HG03457 (cell line): ENCODE data around the gene ANKRD23.
"Not testable (repeated sequence)": the region's sequence is repeated elsewhere in the genome, so short reads cannot be mapped to it uniquely, and the experiment has no call there.

ENCODE experiments used
- ATAC-seq: cut with Tn5 transposase; IDR thresholded peaks from one replicate; pipeline ENCODE4 v1.9.1; 2021; ENCODE audit warnings: moderate number of reproducible peaks; ENCODE audit not compliant: unreplicated experiment

The ANKRD23 gene

DNA sequence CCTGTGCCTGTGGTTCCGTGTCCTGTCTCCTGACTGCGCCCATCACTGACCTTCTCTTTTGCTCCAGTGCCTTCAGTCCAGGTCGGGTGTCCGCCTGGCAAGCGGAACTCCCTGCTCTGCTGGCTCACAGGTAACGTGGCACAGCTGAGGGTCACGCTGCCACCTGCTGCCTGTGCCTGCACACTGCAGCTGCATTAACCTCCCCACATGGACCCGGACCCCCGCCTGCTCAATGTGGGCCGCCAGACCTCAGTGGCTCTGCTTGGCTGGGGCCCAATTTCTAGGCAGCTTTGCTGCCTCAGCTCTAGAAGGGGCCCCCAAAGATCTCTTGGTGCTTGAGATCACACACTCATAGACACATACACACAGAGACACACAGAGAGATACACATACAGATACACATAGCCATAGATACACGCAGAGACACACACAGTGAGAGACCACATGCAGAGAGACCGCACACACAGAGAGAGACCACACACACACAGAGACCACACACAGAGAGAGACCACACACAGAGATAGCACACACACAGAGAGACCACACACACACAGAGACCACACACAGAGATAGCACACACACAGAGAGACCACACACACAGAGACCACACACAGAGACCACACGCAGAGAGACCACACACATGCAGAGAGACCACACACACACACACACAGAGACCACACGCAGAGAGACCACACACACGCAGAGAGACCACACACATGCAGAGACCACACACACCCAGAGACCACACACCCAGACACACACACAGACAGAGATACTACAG is 42.6 kb downstream of the ANKRD23 start:
- ATAC-seq, result no peak

DNA sequence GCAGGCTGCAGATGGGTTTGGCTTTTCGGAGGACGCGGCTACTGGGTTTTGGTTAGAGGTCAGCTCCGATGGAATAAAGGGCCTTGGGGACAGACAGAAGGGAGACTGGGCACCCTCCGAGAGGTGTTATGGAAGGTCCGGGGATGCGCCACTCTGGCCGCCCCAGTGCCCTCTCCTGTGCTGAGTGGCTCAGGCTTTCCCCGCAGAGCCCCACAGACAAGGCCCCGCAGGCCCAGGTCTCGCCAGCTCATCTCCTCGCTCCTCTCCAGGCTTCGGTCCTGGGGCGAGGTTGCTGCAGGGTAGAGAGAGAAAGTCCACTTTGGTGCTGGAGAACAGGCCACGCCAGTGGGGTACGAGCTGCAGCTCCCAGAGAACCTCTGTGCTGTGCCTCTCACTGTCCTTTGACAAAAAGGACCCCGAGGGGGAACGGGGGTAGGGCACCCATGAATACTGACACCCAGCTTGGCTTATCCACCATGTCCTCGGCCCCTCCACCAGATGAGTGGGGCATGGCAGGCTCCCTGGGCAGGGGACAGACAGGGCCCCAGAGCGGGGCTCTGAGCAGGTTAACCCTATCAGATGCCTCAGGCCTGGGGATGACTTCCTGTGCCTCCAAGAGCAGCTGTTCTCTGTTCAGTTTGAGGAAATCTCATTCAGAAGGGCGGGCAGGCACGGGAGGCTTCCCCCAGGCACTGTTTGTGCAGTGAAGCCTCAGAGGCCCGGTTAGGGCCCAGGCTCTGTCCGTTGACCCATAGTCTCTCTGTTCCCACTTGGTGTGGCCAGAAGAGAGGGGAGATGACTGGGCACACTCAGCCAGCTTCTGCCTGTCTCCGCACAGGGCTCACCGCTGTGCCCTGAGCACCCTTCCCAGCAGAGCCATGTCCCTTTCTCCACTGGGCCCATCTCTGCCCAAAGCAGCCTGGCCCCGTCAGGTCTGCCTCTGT is 43.5 kb downstream of the ANKRD23 start:
- ATAC-seq, result no peak

DNA sequence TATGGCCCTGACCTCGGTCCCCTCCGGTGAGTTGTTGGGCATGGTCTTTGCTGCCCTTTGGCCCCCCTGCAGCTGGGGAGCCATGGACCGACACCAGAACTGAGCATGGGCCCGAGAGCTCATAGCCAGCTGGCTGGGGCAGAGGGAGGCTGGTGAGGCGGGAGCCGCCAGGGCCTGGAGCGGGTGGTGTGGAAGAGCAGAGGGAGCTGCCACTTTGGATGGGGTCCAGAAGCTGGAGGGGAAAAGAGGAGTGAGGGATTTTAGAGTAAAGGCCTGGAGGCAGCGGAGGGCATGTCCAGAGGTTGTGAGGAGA is 44.2 kb downstream of the ANKRD23 start:
- ATAC-seq, result no peak

DNA sequence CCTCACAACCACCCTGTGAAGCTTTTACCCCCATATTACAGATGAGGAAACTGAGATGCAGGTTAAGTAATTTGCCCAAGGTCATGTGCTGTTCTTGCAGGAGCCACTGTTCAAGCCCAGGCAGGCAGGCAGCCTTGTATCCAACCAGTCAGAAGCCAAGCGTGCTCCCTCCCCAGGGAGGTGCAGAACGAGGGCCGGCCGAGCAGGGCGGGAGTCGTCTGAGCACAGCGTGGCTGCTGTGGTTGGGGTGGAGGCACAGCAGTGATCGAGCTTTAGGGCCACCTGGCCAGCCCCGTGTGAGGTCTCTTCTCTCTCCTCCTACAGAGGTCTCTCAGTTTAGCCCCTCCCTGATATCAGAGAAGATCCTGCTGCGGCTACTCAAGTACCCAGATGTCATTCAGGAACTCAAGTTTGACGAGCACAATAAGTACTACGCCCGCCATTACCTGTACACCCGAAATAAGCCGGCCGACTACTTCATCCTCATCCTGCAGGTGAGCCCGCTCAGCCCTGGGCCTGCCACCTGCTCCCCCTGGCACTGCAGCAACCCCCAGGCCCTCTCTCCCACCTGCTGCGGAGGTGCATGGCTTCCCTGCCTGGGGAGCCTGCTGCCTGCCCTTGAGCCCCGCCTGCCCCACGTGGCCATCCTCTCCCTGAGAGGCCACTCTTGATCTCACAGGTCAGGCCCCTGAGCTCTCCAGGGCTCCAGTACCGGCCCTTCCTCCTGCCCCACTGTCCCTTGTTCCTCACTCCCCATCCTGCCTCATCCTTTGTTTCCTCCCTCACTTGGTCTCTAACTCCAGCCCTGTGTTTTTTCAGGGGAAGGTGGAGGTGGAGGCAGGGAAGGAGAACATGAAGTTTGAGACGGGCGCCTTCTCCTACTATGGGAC is 44.8 kb downstream of the ANKRD23 start:
- ATAC-seq, result no peak

DNA sequence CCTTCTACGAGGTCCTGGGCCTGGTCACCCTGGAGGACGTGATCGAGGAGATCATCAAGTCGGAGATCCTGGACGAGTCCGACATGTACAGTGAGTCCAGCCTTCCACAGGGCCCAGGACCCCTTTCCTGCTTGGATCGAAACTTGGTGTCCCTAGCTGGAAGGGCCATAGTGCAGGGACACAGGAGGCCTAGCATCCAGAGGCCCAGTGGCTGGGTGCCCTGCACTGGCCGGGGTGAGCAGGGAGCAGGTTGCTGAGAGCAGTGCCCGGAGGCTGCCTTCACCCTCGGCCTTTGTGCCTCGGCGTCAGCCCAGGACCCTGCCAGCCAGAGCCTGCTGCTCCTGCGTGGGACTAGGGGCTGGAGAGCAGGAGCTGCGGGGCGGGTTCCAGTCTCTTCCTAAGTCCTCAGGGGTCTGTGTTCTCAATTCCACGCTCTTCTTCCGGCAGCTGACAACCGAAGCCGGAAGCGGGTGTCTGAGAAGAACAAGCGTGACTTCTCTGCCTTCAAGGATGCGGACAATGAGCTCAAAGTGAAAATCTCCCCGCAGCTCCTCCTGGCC is 46.7 kb downstream of the ANKRD23 start:
- no peak for ATAC-seq

DNA sequence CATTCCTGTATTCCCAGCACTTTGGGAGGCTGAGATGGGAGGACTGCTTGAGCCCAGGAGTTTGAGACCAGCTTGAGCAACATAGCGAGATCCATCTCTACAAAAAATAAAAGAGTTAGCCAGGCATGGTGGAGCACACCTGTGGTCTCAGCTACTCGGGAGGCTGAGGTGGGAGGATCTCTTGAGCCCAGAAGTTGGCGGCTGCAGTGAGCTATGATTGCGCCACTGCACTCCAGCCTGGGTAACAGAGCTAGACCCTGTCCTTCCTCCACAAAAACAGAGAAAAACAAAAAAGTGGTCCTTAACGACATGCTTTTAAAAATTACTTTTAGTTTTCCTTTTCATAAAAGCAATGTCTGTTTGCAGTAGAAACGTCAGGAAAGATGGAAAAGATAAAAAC is 47.3 kb downstream of the ANKRD23 start:
- ATAC-seq, result not testable (repeated sequence)

DNA sequence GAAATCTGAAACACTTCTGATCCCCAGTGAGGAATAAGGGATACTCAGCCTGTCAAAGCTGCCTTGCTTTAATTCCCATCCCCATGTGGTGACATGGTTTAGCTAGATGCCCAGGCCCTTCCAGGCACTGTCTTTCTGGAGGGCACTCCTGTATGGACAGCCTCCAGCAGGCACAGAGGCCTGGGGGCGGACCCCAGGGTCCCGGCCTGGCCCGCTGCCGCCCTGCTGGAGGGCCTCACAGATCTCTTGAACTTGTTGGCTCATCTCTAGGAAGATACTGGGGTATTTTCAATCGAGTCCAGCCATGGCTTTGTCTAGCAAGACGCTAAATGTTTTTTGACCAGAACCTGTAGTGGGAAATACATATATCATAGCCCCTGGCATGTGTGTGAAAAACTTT is 48.7 kb downstream of the ANKRD23 start:
- ATAC-seq, result no peak

DNA sequence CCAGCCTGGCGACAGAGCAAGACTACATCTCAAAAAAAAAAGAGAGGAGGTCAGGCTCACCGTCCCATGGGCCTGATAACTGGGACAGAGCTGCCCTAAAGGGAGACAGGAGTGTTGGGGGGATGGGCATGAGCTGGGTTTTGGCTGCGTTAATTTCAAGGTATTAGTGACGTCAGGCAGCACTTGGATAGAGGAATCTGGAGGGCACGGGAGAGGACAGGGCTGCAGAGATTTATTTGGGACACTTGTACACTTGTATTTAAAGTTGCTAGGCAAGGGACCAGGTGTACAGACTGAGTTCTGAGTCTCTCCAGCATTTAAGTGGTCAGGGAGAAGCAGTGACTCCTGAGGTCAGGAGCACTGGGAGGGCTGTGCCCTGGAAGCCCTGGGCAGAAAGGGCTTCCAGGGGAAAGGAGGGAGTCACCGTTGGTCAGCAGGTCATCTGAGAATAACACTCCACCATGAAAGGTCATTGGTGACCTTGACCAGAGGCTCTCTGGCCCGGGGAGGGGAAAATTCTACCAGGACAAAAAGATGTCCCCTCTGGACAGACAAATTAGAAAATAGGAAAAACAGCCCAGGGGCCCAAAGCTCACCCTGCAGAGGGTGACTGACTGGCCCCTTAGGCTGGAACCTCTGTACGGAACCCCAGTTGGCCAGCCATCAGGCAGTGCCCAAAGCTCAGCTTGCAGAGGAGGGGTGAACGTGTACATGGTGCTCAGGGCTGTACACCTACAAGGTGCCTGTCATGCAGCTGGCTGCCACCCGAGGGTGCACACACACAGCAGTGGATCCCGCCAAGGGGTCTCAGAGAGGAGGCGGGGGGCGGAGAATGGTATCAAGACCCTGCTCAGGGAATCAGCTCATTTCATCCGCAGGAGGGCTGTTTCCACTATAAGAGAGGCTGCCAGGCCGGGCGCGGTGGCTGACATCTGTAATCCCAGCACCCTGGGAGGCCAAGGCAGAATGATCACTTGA is 50.8 kb downstream of the ANKRD23 start:
- ATAC-seq, result no peak

DNA sequence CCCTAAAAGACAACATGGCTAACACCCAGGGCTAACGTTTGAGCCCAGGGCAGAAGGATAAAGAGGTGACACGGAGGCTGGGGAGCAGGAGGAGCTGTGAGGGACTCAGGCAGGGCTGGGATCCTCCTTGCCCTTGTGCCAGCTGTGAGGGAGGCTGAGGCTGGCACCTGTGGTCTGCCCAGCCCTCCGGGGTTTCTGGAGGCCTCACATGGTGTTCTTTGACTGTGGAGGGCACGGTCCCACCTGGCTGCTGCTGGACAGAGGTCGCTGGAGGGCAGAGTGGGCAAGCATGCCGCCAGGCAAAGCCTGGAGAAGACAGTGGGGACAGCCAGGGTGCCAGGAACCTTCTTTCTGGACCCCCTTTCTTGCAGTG is 54.6 kb downstream of the ANKRD23 start:
- no peak for ATAC-seq

DNA sequence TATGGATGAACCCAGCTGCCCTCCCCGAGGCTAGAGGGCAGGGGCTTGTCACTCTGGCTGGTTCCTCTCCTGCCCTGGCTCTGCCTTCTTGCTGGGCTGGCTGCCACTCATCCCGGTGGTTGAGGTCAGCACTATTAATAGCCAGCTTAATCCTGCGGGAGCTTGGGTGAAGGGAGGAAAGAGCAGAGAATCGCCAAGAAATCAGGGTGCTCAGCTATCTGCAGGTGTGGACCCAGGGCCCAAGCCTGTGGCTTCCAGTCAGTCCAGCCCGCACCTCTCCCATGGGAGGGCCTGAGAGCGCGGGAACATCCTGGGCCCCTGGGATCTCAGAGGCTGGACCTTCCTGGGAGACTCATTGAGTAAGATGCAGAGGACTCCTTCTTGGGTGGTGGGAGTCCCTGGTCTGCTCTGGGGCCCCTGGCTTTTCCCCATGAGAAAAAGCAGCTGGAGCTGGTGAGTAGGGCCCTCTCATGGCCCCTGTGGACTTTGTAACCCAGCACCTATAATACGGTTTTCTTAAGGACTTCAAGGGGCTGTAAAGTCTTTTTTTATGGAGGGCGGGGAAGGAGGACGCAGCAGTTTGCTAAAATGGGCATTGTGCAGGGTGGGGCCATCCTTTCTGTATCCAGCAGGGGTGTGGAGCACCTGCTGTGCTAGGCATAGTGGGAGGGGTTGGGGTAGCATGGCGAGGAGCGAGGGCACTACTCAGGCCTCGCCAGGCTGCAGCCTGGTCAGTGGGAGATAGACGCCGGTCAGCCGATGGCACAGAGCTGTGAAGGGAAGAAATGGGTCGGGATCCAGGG is 55.2 kb downstream of the ANKRD23 start:
- ATAC-seq, result no peak
